Fibroblast of skin of right quadriceps (primary cell): Measurements from ENCODE around the gene NPTX1.

Experiments used
- DNase-seq: peaks from one replicate; pipeline ENCODE4 v3.0.0-alpha.2; 2013

NPTX1 gene, protein sequence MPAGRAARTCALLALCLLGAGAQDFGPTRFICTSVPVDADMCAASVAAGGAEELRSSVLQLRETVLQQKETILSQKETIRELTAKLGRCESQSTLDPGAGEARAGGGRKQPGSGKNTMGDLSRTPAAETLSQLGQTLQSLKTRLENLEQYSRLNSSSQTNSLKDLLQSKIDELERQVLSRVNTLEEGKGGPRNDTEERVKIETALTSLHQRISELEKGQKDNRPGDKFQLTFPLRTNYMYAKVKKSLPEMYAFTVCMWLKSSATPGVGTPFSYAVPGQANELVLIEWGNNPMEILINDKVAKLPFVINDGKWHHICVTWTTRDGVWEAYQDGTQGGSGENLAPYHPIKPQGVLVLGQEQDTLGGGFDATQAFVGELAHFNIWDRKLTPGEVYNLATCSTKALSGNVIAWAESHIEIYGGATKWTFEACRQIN

DNA sequence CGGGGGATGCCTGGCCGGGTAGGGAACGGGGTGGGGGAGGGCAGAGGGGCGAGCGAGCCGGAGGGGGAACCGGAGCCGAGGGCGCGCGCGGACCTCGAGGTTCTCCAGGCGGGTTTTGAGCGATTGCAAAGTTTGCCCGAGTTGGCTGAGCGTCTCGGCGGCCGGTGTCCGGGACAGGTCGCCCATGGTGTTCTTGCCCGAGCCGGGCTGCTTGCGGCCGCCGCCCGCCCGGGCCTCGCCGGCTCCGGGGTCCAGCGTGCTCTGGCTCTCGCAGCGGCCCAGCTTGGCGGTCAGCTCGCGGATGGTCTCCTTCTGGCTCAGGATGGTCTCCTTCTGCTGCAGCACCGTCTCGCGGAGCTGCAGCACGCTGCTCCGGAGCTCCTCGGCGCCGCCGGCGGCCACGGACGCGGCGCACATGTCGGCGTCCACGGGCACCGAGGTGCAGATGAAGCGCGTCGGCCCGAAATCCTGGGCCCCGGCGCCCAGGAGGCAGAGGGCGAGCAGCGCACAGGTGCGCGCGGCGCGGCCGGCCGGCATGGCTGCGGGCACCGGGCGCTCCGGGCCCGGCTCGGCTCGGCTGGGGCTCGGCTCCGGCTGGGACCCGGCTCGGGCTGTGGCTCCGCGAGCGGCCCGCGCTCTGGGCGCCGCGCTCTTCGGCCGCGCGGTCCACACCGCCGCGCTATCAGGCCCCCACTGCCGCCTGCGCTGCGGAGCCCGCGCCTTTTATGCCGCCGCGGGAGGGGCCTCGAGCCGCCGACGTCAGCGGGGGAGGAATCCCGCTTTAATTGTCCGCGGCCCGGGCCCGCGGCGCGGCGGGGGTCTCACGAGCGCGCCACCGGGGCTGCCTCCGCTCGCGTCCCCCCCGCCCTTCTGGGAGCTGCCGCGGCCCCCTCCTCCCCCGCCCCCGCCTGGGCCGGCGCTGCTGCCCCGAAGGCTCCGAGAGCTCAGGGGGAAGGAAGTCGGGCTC is at the start of gene NPTX1:
TSS of gene NPTX1 (minus strand) at position 698 of the 967 bp plus-strand sequence. CDS start at position 537, 161 bp downstream.
- no peak for DNase-seq

DNA sequence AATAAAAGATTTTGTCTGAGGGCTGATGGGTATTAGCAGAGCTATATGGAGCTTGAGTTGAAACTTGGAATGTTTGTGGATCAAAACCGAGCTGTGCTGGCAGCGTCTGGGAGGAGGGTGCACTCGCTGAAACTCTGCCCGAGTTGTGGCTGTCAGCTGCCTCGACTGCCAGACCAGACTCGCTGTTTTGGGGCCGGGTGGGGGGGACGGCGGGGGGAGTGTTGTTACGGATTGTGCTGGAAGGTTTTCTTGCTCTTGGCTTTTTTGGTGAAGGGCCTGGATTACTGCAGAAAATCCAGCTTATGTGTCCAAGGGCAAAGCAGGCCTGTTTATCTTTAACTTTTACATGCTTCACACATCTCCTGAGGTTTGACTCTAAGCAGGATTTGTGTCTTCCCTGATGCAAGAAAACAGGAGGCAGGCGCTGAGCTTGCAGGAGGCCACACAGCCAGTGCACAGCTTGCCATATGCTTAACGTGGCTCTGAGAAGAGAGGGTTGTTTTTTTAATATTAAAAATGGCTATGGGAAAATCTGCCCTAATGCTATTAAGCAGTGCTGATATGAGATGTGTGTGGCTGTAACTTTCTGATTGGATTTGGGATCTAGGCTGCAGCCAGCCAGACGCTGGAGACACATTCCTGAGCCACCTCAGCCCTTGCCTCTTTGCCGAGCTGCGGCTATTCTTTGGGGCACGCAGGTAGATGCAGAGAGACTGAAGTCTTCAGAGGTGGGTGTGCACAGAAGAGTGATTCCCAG is 47.7 kb upstream of the NPTX1 start:
- DNase-seq: no peak

- no peak for DNase-seq
These were observed 46.8 kb upstream of the NPTX1 start for GRCh38 chr17:80523054-80523744.

GRCh38 chr17:80520810-80521455 is 44.5 kb upstream of the NPTX1 start:
- no peak for DNase-seq

DNA sequence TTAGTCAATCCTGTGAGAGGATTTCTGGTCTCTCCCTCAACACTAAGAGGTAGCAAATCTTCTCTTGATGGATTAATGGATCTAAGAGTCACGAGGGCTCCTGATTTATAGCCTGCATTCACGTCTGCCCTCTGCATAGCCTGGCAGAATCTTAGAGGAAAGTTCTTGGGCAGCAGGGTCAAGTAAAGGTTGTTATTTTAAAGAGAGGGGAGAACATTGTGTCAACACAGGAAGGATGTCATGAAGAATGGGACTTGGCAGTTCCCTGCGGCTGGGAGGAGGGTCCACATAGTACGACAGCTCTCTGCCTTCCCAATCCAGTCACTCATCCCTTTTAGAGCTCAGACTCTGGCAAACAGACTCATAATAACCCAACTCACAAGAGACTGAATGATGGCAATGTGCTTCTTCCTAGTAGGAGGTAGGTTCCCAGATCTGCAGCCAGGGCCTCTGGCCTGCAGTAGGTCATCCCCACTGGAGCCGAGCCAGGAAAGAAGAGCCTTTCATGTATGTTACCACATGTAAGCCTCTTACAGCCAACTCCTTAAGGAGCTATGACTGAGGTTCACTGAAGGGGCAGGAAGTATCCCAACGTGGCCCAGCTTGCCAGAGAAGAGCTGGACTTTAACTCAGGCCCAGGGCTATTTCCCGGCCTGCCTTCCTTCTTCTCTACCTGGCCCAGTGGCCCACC is 42.8 kb upstream of the NPTX1 start:
- no peak for DNase-seq

DNA sequence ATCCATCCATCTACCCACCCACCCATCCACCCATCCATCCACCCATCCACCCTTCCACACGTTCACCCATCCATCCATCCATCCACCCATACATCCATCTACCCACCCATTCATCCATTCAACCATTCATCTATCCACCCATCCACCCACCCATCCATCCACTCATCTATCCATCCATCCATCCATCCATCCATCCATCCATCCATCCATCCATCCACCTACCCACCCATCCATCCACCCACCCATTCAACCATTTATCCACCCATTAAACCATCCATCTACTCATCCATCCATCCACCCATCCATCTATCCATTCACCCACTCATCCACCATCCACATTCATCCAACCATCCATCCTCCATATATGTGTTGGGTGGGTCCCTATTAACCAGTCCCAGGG is 42.0 kb upstream of the NPTX1 start:
- no peak for DNase-seq

- no peak for DNase-seq
These were observed 41.2 kb upstream of the NPTX1 start for GRCh38 chr17:80517641-80518040.

- no peak for DNase-seq
These were observed 39.9 kb upstream of the NPTX1 start for GRCh38 chr17:80516171-80516932.

GRCh38 chr17:80513892-80514291 is 37.5 kb upstream of the NPTX1 start:
- peak; percentile 45 for DNase-seq

DNA sequence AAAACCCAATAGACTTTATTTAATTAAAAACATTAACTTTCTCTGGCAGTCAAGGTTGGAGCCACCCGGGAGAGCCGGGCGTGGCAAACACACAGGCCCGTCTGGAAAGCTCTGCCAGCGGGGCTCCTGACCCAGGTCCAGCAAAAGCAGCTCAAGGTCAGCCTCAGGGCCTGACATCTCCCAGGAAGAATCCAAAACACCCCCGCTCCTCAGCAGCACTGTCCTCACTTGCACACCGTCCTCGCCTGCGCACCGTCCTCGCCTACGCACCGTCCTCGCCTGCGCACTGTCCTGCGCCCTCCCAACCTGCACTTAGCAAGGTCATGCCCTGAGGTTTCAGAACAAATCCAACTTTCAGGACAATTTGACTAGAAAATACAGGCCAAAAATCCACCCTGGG is 36.8 kb upstream of the NPTX1 start:
- no peak for DNase-seq

DNA sequence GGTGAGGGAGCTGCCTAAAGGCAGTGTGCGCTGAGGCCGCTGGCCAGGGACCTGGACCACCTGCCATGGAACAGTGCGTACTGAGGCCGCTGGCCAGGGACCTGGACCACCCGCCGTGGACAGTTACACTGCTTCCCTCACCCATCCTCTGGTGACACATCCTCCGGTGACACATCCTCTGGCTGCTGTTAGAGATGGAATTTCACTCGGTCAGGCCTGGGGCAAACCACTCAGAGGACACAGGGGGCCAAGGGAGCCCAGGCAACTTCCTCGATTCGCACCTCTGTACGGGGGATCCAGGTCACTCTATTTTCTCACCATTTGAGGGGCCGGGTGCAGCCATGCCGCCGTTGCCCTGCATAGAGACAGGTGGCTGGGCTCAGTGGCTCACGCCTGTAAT is 35.8 kb upstream of the NPTX1 start:
- peak; percentile 50 for DNase-seq

DNA sequence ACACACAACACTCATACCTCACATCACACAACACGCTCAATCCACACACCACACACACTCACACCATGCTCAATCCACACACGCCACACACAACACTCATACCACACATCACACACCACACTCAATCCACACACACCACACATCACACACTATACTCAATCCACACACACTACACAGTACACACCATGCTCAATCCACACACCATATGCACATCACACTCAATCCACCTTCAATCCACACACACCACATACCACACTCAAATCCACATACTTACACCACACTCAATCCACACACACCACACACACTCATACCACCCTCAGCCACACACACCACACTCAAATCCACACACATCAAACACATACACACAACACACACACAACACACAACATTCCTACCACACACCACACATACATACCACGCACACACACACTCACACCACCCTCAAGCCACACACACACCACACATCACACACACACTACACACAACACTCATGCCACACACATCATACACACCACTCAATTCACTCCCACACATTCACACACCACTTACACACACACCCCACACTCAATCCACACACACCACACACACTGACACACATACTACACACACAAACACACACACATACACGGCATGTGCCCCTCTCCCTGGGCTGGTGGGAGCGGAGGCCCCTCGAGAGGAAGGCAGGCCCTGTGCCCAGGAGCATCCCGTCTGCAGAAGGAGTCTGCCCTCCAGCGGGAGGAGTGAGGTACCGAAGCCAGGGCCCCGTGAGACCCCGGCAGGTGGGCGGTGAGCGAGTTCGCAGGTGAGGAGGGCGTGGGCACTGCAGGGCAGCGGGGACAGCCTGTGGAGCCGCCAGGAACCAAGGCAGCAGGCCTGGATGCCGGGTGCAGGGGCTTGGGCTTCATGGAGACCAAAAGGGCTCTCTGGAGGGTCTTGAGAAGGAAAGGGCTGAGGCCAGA is 35.1 kb upstream of the NPTX1 start:
- no peak for DNase-seq

- DNase-seq: no peak
These were observed 34.4 kb upstream of the NPTX1 start for GRCh38 chr17:80510772-80511171.

DNA sequence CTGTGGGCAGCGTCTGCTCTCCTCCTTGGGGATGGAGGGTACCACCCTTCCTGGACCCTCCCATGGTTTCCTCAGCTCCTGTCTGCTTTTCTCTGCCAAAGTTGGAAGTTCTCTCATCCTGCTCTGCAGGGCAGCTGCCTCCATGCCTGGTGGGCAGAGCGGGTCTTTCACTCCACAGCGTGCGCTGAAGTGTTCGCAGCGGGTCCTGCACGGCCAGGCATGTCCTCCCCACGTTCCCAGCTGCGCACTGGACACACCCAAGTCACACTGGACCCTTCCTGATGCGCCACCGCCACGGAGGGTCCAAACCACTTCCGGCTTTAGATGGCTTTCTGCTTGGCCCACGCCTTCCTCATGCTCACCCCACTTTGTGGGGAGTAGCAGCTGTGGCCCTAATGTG is 33.7 kb upstream of the NPTX1 start:
- DNase-seq: no peak

DNA sequence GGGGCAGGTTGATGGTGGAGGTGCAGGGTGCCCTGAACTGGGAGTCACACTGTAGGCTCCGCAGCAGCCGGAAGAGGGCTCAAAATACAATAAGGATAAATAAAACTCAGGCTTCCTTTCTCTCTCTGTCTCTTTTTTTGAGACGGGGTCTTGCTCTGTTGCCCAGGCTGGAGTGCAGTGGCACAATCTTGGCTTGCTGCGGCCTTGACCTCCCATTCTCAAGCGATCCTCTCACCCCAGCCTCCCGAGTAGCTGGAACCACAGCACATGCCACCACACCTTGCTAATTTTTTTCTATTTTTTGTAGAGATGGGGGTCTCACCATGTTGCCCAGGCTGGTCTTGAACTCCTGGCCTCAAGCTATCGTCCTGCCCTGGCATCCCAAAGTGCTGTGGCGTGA is 32.9 kb upstream of the NPTX1 start:
- DNase-seq: no peak

- DNase-seq: no peak
These were observed 31.6 kb upstream of the NPTX1 start for GRCh38 chr17:80507965-80508364.

GRCh38 chr17:80507177-80507576 is 30.8 kb upstream of the NPTX1 start:
- peak; percentile 37 for DNase-seq

DNA sequence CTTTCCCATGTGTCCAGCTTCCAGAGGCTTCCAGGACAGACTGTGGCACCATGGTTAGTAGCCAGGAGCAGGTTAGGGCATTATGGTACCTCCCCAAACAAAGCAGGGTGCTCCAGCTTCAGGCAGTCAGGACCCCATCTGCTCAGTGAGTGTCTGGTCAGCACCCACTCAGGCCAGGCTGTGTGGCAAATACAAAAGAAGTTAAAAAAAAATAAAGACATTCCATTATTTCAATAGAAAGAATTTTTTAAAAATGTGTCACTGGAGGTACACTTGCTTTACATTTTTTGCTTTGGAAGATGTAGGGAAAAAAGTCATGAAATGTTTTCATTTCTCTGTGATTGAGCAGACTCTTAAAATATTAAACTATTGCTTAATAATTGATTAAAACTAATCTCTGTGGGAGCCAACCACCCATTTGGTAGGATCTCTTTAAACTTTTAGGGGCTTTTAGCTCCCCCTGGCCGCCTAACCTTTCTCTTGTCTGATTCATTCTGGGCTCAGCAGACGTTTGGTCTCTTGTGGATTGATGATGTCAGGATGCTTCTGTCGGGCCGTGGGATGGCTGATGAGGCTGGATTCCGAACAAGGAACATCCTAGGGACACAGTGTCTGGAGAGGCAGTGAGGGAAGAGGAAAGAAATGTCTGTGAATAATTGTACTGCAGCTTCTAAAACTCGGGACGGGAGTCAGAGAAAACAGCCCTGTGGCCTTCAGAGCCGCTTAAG is 28.4 kb upstream of the NPTX1 start:
- peak; percentile 81 for DNase-seq
